ENCODE measurements around the gene GRAMD1A.
"Not testable (repeated sequence)": the region's sequence is repeated elsewhere in the genome, so short reads cannot be mapped to it uniquely, and the experiment has no call there.

- not testable (repeated sequence) for TF ChIP-seq CTCF (IDR thresholded peaks at IDR 0.05 in 2 of 3, conservative IDR thresholded peaks at IDR 0.05 in 1 of 3; ENCODE audit: borderline replicate concordance in 1 of 3, insufficient read depth in 1 of 3, low read depth in 2 of 3, low read length in 2 of 3); POLR2A (IDR thresholded peaks at IDR 0.05; ENCODE audit: borderline replicate concordance, extremely low read depth, insufficient read depth, insufficient read length); ZFX (IDR thresholded peaks at IDR 0.05); RAD21 (IDR thresholded peaks at IDR 0.05; ENCODE audit: low read depth); EZH2 (IDR thresholded peaks at IDR 0.05); EZH2phosphoT487 (IDR thresholded peaks at IDR 0.05; ENCODE audit: borderline replicate concordance); CEBPB (IDR thresholded peaks at IDR 0.05; ENCODE audit: low read depth); EGR1 (IDR thresholded peaks at IDR 0.05; ENCODE audit: low read depth); ZNF274 (IDR thresholded peaks at IDR 0.05; ENCODE audit: low read depth, low read length); TCF7L2 (IDR thresholded peaks at IDR 0.05; ENCODE audit: borderline replicate concordance, extremely low read depth, insufficient read depth, insufficient read length)
Measured at GRCh38 chr19:35029275-35029736, 29.2 kb downstream of the GRAMD1A start.
